Loucy (cell line): ENCODE results near the gene DNM2.

ENCODE experiments used
- H2AFZ ChIP-seq: fragments of 200-600 bp; sonication (generic); 2 replicates; pipeline ENCODE4 v1.6.0; 2016; ENCODE audit warnings: antibody characterized with exemption, mild to moderate bottlenecking, low read length, moderate library complexity
- H3F3A ChIP-seq: fragments of 200-600 bp; 2 replicates; pipeline ENCODE4 v1.6.0; 2016; ENCODE audit warnings: antibody characterized with exemption, low read depth, mild to moderate bottlenecking
- H3K27me3 ChIP-seq: fragments of 200-600 bp; sonication (generic); 2 replicates; pipeline ENCODE4 v1.6.1; 2014; ENCODE audit warnings: low read length, mild to moderate bottlenecking; ENCODE audit not compliant: insufficient read depth, poor library complexity, severe bottlenecking
- H3K36me3 ChIP-seq: fragments of 200-600 bp; sonication (generic); 2 replicates; pipeline ENCODE4 v1.6.1; 2016; ENCODE audit warnings: low read length; ENCODE audit not compliant: insufficient read depth
- H3K4me1 ChIP-seq: fragments of 200-600 bp; sonication (generic); 2 replicates; pipeline ENCODE4 v1.5.1; 2014; ENCODE audit warnings: low read length, mild to moderate bottlenecking; ENCODE audit not compliant: insufficient read depth, poor library complexity, severe bottlenecking
- H3K4me2 ChIP-seq: fragments of 200-600 bp; sonication (generic); 2 replicates; pipeline ENCODE4 v1.6.0; 2014; ENCODE audit warnings: antibody characterized with exemption, low read length, low read depth, mild to moderate bottlenecking; ENCODE audit not compliant: poor library complexity, severe bottlenecking
- H3K4me3 ChIP-seq: fragments of 200-600 bp; sonication (generic); 2 replicates; pipeline ENCODE4 v1.5.1; 2014; ENCODE audit warnings: low read length, mild to moderate bottlenecking, mixed read lengths; ENCODE audit not compliant: poor library complexity, severe bottlenecking
- H3K79me2 ChIP-seq: fragments of 200-600 bp; sonication (generic); 2 replicates; pipeline ENCODE4 v1.6.1; 2014; ENCODE audit warnings: low read length; ENCODE audit not compliant: insufficient read depth
- H3K9ac ChIP-seq: fragments of 200-600 bp; sonication (generic); 2 replicates; pipeline ENCODE4 v1.6.0; 2014; ENCODE audit warnings: mild to moderate bottlenecking, low read depth, low read length, moderate library complexity; ENCODE audit not compliant: poor library complexity, severe bottlenecking
- H3K9me2 ChIP-seq: fragments of 200-600 bp; sonication (generic); replicated peaks from 2 replicates; pipeline ENCODE4 v1.6.1; 2016; ENCODE audit warnings: low read depth, low read length, mixed read lengths
- H3K9me3 ChIP-seq: fragments of 200-600 bp; sonication (generic); 2 replicates; pipeline ENCODE4 v1.6.1; 2014; ENCODE audit warnings: mild to moderate bottlenecking, antibody characterized with exemption, low read length, low read depth; ENCODE audit not compliant: insufficient read depth
- H4K20me1 ChIP-seq: fragments of 200-600 bp; sonication (generic); 2 replicates; pipeline ENCODE4 v1.6.0; 2014; ENCODE audit warnings: antibody characterized with exemption, low read length, mild to moderate bottlenecking; ENCODE audit not compliant: insufficient read depth, poor library complexity, severe bottlenecking
- EZH2phosphoT487 ChIP-seq: fragments of 200-600 bp; IDR thresholded peaks from 2 replicates; pipeline ENCODE4 v1.6.1; 2018; ENCODE audit warnings: antibody characterized with exemption, mild to moderate bottlenecking, moderate library complexity, borderline replicate concordance
- TF ChIP-seq, protein P1 (sequence below): fragments of 200-600 bp; sonication (generic); conservative IDR thresholded peaks from 2 replicates; pipeline ENCODE4 v1.5.1; 2014; ENCODE audit warnings: mild to moderate bottlenecking, antibody characterized with exemption, low read length

Gene DNM2

DNA sequence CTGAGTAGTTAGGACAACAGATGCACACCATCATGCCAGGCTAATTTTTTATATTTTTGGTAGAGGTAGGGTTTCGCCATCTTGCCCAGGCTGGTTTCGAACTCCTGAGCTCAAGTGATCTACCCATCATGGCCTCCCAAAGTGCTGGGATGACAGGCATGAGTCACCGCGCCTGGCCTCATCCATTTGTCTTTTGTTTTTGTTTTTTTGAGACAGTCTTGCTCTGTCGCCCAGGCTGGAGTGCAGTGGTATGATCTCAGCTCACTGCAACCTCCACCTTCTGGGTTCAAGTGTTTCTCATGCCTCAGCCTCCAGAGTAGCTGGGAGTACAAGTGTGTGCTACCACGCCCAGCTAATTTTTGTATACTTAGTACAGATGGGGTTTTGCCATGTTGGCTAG is 57.0 kb downstream of the DNM2 start:
- H4K20me1 ChIP-seq = no peaks in the 10 kb centered on the region
- H3K4me2 ChIP-seq = no peak overlapping the region
- no peaks in the 10 kb centered on the region for H3K9me2 ChIP-seq
- H2AFZ ChIP-seq = no peak overlapping the region
- TF ChIP-seq, protein P1, sequence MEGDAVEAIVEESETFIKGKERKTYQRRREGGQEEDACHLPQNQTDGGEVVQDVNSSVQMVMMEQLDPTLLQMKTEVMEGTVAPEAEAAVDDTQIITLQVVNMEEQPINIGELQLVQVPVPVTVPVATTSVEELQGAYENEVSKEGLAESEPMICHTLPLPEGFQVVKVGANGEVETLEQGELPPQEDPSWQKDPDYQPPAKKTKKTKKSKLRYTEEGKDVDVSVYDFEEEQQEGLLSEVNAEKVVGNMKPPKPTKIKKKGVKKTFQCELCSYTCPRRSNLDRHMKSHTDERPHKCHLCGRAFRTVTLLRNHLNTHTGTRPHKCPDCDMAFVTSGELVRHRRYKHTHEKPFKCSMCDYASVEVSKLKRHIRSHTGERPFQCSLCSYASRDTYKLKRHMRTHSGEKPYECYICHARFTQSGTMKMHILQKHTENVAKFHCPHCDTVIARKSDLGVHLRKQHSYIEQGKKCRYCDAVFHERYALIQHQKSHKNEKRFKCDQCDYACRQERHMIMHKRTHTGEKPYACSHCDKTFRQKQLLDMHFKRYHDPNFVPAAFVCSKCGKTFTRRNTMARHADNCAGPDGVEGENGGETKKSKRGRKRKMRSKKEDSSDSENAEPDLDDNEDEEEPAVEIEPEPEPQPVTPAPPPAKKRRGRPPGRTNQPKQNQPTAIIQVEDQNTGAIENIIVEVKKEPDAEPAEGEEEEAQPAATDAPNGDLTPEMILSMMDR = no peak
- TF ChIP-seq EZH2phosphoT487 = no peak
- H3K4me1 ChIP-seq = no peaks in the 10 kb centered on the region
- no peak overlapping the region for H3K9ac ChIP-seq
- no peaks in the 10 kb centered on the region for H3F3A ChIP-seq
- H3K79me2 ChIP-seq = no peaks in the 10 kb centered on the region
- no peaks in the 10 kb centered on the region for H3K9me3 ChIP-seq
- H3K4me3 ChIP-seq = no peak overlapping the region
- no peaks in the 10 kb centered on the region for H3K27me3 ChIP-seq
- peaks cover 65% of the 10 kb centered on the region; the same call in 1 of the 2 replicates for H3K36me3 ChIP-seq

DNA sequence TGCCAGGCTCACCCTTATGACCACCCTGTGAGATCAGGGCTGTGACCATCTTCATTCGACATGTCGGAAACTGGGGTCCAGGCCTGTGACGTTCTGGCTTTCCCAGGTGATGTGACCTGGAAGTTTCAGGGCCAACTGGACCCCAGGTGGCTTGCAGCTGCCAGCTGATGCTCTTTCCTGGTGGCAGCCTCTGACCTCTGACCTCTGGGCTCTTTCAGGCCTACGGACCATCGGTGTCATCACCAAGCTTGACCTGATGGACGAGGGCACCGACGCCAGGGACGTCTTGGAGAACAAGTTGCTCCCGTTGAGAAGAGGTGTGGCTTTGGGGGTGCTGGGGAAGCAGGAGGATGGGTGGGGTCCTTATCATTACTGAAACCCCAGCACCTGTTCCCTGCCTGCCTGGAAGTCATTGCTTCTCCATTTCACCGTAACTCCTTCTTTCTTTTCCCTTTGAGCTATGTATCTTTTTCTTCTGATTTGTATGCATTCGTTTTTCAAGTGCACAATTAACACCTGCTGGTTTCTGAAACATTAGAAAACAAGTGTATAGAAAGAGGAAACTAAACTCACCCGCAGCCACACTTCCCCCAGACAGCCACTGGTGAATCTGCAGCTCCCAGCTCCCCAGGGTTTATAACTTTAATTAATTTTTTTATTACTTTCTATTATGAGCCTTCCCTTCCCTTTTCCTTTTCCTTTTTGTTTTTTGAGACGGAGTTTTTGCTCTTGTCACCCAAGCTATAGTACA is 59.2 kb downstream of the DNM2 start:
- no peak overlapping the region for H3K4me3 ChIP-seq
- H3K9me3 ChIP-seq = no peaks in the 10 kb centered on the region
- H3K9ac ChIP-seq = no peak overlapping the region
- no peaks in the 10 kb centered on the region for H3K27me3 ChIP-seq
- TF ChIP-seq EZH2phosphoT487 = no peak
- TF ChIP-seq, protein P1 = no peak
- no peaks in the 10 kb centered on the region for H3K4me1 ChIP-seq
- H3K36me3 ChIP-seq = peaks cover 82% of the 10 kb centered on the region
- H2AFZ ChIP-seq = no peak overlapping the region
- no peaks in the 10 kb centered on the region for H3F3A ChIP-seq
- H3K4me2 ChIP-seq = no peak overlapping the region
- no peaks in the 10 kb centered on the region for H4K20me1 ChIP-seq
- no peaks in the 10 kb centered on the region for H3K9me2 ChIP-seq
- H3K79me2 ChIP-seq = no peaks in the 10 kb centered on the region

DNA sequence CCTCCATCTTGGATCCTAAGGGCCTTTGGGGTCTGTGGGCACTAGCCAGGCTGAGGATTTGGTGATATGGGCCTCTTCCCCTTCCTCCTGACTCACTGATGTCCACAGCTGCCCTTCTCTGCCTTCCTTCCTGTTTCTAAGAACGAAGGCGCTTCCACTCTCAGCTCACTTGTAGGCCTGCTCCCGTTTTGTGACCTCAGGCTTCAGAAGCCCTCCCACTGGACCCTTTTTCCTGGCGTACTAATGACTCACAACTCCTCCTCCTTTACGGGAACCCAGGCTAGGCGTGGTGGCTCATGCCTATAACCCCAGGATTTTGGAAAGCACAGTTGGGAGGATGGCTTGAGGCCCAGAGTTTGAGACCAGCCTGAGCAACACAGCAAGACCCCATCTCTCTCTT is 62.5 kb downstream of the DNM2 start:
- Histone ChIP-seq H3K9me3 (no peaks in the 10 kb centered on the region), H3K4me3 (no peak overlapping the region), H4K20me1 (no peaks in the 10 kb centered on the region), H3K9me2 (no peaks in the 10 kb centered on the region), H3K4me2 (no peak overlapping the region), H2AFZ (no peak overlapping the region), H3K4me1 (no peaks in the 10 kb centered on the region), H3K27me3 (no peaks in the 10 kb centered on the region), H3K36me3 (peaks cover 86% of the 10 kb centered on the region), H3F3A (no peaks in the 10 kb centered on the region), H3K79me2 (no peaks in the 10 kb centered on the region), H3K9ac (no peak overlapping the region)
- no peak for TF ChIP-seq EZH2phosphoT487
- TF ChIP-seq, protein P1 = no peak
